HG03520 (cell line): ENCODE measurements around the gene GADD45GIP1.

Experiments
- ATAC-seq: cut with Tn5 transposase; IDR thresholded peaks from one replicate; pipeline ENCODE4 v1.9.1; 2021; ENCODE audit warnings: mild to moderate bottlenecking, moderate library complexity; ENCODE audit not compliant: unreplicated experiment

Gene GADD45GIP1

DNA sequence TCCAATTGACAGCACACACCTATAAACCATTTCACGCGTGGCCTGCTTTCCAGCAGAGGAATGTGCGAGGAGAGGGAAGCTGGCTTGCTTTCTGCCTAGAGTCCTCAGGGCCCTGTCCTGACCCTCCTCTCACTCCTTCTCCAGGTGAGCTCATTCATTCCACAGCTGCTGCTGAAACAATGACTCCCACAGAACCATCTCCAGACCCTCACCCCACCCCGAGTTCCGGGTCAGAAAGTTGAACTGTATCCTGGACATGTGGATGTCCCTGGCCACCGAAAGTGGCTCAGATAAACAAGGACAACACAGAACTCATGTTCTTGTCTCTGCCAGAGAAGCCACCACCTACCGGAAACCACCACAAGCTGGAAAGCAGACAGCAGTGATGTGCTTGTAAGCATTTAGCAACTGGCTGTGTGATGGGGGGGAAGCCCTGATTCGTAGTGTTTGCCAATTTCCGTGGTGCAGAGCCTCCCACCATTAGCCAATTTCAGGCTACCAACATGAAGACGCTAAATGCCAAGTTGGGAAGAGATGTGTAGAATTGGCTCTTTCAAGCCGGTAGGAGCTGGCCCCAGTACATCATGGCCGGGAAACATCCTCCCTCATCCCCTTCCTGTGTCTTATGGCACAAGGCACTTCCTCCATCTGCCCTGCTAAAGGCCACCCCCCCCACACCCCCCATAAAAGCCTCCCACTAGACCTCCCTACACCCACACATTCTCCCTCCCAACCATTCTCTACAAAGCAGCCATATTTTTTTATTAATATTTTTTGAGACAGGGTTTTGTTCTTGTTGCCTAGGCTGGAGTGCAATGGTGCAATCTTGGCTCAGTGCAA lies 43.0 kb downstream of the GADD45GIP1 start:
- no peak for ATAC-seq

DNA sequence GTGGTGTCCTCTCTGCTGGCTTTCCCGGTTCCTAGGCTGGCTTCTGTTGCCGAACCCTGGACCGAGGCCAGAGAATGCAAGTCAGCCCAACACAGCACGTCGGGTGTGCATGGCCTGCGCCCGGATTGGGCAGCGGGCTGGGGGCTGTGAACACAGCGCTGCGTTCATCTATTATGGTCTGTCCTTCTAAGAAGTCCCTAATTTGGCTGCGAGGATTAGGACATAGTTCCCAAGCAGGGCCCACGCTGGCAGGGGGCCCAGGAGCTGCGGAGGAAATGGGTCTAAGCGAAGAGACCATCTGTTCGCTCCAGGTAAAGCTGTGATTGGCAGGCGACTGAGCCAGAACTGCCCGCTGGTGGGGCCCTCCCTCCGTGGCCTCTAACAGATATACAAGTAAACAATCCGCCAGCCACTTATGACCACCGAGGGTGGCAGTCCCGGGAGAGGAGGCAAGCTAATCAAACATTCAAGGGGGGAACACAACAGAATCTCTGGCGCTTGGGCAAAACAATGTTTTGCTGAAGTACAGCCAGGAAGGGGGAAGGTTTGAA lies 43.9 kb downstream of the GADD45GIP1 start:
- no peak for ATAC-seq

DNA sequence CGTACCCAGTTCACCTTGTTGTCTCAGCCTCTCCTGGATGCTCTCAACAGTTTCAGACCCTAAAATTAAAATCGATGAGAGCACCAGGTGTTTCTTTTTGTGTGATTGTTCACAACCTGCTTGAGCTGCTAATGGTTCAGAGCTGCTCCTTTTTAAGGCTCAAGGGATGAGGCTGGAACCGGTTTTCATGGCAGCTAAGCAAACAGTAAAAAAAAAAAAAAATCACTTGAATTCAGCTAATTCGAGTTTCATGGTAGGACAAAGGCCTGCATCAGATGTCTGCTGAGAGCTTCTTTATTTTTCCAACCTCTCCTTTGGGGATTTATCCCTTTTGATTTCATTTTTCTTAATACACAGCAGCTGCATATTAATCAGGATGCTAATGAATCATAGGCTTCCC lies 44.5 kb downstream of the GADD45GIP1 start:
- ATAC-seq = no peak

DNA sequence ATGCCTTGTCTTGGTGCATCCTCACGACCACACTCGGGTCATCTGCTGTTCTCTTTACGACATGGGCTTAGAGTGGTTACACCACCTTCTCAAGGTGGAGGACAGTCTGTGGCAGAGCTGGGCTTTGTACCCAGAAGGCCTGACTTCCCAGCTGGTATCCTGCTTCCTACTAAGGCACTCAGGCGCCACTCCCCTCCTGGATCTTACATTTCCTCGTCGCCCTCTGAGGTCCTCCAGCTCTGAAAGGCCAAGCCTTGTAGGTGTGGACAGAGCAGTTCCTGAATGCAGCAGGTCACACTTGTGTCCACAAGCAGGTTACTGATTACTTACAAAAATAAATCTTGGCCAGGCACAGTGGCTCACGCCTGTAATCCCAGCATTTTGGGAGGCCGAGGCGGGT lies 49.9 kb downstream of the GADD45GIP1 start:
- ATAC-seq = no peak
